NOMO-1 treated with DMSO at 0.1 percent for 48 hours (cell line): ENCODE data around the gene PRKCQ.

ENCODE experiments used
- DNase-seq: peaks from one replicate; lab custom pipeline; 2025; ENCODE audit not compliant: unreplicated experiment; lab: John Stamatoyannopoulos, UW

PRKCQ gene

DNA sequence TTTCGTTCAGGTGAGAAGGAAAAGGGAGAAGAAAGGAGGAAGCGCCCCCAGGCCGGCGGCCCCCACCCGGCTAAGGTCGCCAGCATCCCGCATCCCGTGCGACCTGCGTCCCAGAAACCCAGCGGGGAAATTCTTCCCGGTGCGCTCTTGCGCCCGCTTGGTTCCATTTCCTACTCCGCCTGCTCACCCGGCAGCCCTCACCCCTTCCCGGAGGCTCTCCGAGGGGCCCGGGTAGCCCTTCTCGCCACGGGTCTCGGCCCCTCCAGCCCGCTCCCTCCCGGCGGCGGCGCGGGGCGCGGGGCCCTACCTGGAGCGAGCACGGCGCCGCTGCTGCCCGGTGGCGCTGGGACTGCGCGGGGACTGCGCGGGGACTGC, at the start of gene PRKCQ:
TSS of gene PRKCQ (minus strand) at position 373 of the 375 bp plus-strand sequence. CDS start 65,141 bp downstream, outside the sequence.
- no peak for DNase-seq

DNA sequence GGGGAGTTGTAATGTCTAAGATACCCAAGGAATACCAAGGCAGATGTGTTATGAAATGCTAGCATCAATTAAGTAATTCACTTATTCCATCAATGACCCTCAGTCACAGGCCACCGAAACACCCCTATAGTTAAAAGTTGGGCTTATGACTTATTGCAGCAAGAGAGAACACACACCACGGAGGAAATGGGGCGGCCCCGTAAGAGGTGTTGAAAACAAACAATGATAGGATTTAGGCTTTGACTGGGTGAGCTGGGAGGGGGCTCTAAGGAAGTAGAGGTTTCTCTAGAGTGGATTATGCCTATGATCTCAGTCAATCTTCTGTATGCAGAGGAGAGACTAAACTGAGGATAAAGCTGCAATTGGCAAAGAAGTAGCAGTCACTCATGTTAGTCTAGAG, 45.4 kb upstream of the PRKCQ start:
- no peak for DNase-seq

DNA sequence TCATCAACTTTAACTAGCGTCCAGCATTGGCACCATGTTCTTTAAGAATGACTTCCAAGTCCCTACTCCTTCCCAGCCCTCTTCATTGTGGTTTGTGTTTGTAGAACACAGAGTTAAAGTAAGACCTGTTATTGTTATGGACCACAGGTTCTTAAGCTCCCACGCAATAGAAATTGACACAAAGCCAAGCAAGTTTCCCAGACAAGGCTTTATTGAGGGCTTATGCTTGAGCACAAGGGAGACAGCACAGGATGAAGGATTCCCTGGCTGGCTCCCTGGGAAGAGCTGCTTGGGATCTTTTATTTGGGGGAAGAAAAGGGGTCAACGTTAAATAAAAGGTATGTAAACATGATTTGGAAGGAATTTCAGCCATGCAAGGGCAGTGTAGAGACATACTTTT, 44.3 kb upstream of the PRKCQ start:
- DNase-seq = no peak

DNA sequence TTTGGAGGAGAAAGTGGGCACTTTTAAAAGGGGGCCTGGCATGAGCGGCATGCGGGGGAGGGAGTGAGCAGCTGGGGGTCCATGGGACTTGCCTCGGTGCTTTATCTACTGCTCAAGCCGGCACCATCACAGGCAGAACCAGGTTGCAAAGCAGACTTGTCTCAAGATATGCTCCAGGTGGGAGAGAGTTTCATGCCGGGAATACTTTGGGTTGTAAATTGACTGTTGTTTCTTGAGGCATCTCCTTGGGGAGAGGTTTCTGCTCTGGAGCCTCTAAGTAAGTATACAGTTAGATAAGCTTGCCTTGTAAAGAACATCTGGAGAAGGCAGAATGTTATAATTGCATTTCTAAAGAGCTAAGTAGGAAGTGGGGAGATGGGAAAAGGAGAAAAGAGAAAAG, 42.8 kb upstream of the PRKCQ start:
- no peak for DNase-seq

DNA sequence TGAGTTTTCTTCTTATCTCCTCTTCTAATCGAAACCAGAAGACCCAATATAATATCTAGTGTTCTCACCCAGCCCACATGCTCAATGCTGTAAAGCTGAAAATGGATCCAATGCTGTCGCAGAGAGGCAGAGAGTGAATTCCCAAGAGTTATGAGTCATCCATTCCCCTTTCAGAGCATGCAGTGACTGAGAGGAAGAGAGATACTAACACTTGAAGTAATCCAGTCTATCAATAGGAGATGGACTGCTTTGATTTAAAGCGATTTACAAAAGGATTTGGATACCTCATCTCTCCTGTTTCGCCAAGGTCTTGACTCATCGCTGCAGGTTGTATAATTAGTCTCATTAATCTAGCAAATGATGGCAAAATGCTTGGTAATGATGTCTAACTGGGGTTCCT, 41.5 kb upstream of the PRKCQ start:
- no peak for DNase-seq

DNA sequence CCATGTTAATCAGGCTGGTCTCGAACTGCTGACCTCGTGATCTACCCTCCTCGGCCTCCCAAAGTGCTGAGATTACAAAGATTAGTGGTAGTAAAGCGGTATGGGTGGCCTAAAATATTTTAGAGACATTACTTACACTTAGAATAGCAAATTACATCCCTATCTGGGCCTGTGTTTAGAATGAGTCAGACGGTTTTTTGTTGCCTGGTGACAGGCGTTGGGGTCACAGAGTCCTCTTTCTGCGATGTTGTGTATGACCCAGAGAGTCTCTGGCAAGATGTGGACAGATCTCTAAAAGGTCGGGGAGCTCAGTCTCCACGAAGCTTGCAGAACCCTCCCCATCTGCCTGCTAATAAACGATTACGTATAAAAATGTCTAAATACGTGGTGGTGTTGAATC, 39.6 kb upstream of the PRKCQ start:
- no peak for DNase-seq

DNA sequence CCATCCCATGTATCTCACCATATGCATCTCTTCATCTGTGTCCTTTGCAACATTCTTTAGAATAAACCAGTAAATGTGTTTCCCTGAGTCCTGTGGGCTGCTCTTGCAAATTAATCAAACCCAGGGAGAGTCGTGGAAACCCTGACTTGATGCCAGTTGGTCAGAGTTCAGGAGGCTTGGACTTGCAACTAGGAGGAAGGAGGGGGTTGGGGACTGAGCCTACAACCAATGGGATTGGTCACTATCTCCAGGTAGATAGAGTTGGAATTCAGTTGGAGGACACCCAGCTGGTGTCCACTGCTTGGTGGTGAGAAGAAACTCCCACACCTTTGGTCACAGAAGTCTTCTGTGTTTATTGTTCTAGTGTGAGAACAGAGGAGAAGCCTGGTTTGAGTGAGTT, 38.3 kb upstream of the PRKCQ start:
- DNase-seq = no peak

DNA sequence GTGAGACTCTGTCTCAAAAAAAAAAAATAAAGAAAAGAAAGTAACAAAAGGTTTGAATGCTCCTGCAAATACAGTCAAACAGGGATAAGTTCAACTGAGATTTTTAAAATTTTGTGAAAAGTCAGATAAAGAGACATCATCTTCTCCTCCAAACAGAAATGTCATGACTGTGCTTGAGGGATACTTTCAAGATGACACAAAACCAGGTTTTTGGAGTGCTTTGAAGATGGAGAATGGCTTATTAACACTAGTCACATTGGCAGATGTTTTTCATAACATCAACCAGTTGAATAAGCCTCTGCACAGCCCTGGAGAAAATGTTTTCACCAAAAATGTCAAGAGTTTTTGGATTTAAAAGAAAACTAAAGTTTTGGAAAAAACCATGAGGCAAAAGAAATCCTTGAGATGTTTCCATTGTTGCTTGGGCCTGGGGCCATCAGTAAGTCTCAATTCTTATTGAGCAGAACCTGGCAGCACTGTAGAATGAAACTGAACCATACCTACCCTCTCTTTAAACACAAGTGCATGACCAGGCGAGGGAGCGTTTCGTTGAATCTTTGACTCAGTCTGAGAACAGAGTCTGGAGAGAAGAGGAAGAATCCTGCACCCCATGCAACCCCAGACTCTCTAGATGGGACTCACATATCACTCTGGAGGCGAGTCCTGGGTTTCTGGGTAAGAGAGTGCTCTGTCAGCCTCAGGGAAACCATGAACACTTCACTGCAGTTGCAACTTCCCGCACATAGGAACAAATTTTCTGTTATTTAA, 37.4 kb upstream of the PRKCQ start:
- no peak for DNase-seq

DNA sequence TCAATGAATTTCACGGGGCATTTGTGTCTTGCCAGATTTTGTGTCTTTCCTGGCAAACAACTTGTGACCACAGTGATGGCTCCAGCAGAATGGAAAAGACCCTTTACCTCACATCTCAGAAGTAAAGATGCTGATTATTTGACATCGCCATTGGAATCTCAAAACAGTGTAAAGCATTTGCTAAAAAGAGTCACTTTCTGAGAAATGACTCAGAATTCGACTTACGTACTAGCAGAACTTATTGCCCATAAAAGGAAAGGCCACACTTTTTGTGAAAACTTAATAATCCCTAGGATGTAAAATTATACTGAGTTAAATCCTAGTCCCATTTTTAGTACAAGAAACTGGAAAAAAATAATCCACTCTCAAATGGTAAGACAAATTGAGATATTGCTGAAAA, 35.9 kb upstream of the PRKCQ start:
- no peak for DNase-seq

DNA sequence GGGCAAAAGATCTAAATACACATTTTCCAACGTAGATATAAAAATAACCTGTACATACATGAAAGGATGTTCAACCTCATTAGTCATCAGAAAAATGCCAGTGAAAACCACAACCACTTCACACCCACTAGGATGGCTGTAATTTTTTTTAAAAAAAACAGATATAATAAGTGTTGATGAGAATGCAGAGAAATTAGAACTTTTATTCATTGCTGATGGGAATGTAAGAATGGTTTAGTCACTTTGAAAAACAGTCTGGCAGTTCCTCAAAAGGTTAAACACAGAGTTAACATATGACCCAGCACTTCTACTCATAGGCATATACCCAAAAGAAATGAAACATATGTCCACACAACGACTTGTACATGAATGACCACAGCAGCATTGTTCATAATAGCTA, 32.3 kb upstream of the PRKCQ start:
- no peak for DNase-seq

DNA sequence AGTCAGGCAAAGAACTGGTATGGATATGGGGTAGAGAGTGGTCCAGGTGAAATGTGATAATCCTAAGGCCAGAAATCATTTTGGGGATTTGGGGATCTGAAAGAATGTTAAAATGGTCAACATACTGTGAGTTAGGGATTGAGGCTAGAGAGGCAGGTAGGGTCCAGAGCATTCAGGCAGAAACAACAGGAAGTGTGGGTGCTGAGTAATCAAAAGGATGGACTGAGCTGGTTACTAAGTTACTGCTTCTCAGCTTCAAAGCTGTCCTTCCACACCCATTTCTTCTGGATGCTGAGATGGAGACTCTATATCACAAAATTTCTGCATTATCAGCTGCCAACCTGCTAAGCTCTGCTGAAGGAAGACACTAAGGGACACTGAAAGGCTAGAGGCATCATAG, 30.6 kb upstream of the PRKCQ start:
- DNase-seq = no peak

DNA sequence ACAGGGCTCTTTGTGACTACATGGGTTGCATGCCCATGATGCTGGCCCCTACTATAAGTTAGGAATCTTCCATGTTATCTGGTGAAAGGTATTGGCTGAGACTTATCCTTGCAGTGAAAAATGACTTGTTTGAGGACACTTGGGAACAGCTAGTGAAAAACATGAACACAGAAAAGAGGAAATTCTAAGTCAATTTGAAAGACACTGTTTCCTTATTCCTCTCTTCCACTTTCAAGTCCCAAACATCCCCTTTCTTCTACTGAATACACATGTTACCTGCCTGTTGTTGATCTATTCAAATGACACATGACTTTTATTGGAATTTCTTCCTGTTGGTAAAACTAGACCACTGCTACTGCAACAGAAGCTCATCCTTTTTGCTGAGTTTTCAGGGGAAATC, 29.5 kb upstream of the PRKCQ start:
- DNase-seq = peak; percentile 20

DNA sequence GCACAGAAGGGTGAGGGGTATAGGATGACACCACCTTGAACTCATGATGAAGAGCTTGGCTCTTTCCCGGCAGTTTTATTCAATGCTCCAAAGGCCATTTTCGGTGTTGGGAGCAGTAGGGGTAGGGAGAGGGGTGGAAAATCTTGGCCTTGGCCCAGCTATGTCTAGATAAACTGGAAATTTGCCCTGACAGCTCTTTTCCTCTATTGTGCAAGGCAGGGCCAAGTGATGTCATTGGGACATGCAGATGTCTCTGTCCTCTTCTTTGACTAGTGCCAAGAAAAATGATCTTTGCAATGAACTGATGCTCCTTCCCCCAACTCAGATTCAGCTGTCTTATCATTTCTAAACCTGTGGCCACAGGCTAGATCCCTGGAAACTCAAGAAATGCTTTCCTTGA, 27.7 kb upstream of the PRKCQ start:
- no peak for DNase-seq

DNA sequence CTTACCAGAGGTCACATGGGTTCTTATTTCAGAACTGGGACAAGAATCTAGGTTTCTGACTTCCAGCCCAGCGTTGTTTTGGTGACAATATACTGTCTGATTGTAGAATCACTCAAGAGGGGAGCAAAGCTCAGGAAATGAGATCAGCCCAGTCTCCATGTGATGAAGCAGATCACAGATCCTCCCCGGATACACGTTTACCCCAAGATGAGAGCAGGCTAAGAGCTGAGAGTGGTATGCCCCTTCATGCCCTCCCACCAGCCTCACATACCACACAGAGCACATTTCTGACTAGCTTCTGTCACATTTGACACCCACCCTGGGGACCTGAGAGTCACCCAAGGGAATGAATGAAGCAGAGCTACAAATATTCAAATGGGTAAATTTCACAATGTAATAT, 27.1 kb upstream of the PRKCQ start:
- no peak for DNase-seq

DNA sequence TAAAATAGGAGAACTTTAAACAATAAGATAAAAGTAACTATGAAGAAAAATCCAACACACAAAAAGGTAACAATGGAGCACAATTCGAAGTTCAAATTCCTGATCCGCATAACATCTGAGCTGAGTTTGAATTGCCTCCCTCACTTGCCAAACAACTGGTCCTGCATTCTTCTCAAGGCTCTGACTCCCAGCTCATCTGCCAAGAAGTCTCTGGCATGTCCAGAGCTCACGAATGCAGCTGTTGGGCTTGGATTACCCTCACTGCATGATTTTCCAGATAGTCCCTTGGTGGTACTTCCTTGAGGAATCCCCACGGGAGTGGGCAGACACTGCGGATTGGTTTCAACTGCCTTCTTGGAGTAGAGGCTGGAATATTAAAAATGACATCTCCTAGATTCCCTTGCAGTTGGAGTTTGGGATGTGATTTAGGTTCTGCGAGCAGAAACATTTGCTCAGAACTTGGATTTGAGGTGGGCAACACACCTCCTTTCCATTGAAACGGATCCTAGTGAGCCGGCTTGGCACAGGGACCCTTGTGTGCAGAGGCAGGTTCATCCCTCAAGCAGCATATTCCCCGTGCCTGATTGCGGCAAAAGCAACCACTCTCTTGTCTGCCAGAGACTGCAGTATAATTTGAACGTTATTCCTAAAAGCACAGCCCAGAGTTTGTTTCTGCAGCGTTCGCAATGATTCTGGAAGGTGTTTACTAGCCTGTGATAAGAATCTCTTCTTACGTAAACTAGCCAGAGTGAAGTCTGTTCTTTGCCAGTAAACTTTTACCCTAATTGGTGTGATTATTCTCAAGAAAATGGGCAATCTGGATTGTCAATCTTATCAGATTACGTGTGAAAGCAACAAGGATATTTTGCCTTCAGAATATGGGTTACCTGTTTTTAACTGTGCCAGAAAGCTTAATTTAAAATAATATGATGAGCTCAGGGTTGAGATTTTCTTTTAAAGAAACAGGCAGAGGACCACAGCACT, 23.4 kb upstream of the PRKCQ start:
- DNase-seq = no peak

DNA sequence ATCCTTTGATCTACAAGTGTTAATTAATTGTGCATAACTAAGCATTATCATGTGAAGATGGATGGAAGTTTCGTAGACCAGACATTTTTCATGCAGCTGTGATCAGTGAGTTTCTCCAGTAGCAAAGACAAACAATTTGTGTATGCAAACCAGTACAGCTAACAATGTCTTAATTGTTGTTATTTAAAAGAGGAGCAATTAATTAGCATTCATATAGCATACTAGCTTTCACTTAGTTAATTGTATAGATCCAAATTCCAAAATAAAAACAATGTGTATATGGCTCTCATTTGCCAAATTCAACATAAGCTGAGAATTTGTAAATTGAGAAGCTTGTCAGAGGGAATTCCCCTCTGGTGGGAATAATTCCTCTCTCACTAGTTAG, 22.6 kb upstream of the PRKCQ start:
- DNase-seq = no peak

DNA sequence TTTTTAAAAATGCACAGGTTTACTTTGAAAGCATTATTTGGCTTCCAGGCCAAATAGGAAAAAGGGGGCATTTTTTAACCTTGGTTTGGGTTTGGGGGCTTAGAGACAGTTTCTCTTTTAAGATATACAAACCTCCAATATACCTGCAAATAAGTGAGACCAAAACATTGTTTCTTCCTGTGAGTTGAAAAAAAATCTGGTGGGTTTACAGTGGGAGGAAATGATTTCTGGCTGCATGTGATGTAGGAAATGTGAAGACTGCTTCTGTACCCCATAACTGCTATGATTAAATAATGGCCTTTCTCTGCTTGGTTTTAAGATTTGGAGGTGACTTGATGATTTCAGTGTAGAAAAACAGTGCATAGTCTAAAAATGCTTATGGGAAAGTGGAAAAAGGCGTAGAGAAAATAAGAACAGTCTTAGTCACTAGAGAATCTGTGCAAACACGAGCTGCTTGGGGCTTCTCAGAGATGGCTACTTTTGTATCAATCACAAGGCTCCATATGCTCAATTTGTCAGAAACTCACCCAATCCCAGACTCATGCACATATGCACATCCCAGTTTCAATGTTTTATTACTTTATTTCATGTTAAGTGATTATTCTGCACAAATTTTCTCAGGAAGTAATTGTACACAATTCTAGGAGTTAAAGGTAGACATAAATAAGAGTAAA, 22.1 kb upstream of the PRKCQ start:
- DNase-seq = no peak

DNA sequence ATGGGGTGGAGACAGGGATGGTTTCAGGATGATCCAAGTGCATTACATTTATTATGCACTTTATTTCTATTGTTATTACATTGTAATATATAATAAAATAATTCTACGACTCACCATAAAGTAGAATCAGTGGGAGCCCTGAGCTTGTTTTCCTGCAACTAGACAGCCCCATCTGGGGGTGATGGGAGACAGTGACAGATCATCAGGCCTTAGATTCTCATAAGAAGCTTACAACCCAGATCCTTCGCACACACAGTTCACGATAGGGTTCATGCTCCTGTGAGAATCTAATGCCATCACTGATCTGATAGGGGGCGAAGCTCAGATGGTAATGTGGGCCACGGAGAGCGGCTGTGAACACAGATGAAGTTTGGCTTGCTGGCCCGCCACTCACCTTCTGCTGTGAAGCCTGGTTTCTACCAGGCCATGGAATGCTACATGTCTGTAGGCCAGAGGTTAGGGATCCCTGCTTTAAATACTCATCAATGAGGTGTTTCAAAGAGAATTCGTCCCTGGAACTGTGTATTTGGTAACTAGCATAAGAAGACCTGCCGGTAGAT, 21.2 kb upstream of the PRKCQ start:
- DNase-seq = no peak

DNA sequence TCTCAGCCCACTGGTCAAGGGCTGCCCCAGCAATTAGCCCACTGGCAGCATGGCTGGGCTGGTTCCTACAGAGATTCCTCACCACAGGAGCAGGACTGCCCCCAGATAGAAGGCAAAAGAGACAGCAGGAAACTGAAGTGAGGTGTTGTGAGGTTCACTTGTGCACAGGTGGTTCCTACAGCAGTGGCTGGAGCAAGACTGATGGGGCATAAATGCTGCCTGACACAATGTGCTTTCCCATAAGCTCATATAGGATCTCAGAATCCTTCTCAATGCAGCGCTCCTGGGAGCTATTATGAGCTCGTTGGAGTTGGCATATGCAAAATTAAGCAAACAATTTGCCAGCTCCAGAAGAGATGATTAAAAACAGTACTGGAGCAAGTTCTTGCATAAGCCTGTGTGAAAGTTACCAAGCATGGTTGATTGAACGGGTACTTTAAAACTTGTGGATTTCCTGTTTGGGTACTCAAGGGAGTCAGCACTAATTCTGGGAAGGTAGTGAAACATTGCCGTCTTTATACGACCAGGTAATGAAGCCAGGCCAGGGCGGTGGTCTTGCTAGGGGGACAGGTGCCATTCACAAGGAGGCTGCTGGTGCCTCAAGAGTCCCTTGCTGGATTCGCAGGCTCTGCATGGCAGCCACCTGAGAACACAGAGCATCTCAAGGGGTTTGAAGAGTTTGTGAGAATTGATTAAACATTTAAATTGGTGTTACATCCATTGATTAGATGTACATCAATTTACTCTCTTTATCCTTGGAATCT, 20.3 kb upstream of the PRKCQ start:
- DNase-seq = no peak

DNA sequence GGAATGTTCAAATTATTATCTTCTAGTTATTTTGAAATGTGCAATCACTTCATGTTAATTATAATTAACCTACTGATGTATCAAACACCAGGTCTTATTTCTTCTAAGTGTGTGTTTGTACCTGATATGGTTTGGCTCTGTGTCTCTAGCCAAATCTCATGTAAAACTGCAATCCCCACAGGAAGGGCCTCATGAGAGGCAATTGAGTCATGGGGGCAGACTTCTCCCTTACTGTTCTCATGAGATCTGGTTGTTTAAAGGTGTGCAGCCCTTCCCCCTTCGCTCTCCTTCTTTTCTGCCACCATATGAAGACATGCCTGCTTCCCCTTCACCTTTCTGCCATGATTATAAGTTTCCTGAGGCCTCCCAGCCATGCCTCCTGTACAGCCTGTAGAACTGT, 18.6 kb upstream of the PRKCQ start:
- no peak for DNase-seq

DNA sequence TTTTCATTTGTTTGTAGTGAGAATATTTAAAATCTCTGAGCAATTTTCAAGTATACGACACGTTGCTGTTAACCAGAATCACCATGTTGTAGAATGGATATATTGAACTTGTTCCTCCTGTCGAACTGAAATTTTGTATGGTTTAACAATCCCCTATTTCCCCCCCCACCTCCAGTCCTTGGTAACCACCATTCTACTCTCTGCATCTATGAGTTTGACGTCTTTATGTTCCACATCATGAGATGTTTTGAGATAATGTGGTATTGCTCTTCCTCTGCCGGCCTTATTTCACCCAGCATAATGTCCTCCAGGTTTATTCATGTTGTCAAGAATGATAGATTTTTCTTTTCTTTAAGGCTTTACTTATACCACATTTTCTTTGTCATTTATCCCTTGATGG, 17.4 kb upstream of the PRKCQ start:
- DNase-seq = no peak
